K562 (cell line): ENCODE results near the gene SLC39A7. TPM values are rescaled to one million over a fixed set of nuclear protein-coding genes. Genes with fewer than 3 reads are reported as not detected.

Experiments
- ASH1L ChIP-seq: fragments of 450-650 bp; IDR thresholded peaks from 2 replicates; pipeline ENCODE4 v1.6.1; 2018; ENCODE audit warnings: borderline replicate concordance, mild to moderate bottlenecking, low read depth; ENCODE audit not compliant: partially characterized antibody
- C11orf30 ChIP-seq: fragments of 450-650 bp; IDR thresholded peaks from 2 replicates; pipeline ENCODE4 v1.6.1; 2016; ENCODE audit warnings: low read depth, mild to moderate bottlenecking
- CBX1 ChIP-seq: sonication (generic); IDR thresholded peaks from 2 replicates; pipeline ENCODE4 v1.6.1; 2016; ENCODE audit warnings: antibody characterized with exemption, low read depth, mild to moderate bottlenecking
- CBX8 ChIP-seq: fragments of 200-600 bp; sonication (generic); IDR thresholded peaks from 2 replicates; pipeline ENCODE4 v1.6.1; 2012; ENCODE audit warnings: borderline replicate concordance, mixed run types, low read depth, mild to moderate bottlenecking, moderate library complexity, mixed read lengths, low read length, control low read depth, inconsistent platforms; ENCODE audit not compliant: poor library complexity, severe bottlenecking; ENCODE audit errors: extremely low read depth
- IFI16 ChIP-seq: fragments of 250-450 bp; sonication (Bioruptor Pico); IDR thresholded peaks from 2 replicates; pipeline ENCODE4 v2.1.2; 2022; ENCODE audit warnings: mild to moderate bottlenecking, inconsistent platforms
- LARP7 ChIP-seq: fragments of 450-650 bp; IDR thresholded peaks from 2 replicates; pipeline ENCODE4 v1.6.1; 2016
- MECOM ChIP-seq: fragments of 250-450 bp; sonication (Bioruptor Pico); IDR thresholded peaks from 2 replicates; pipeline ENCODE4 v1.8.0; 2022; ENCODE audit warnings: inconsistent platforms
- NR2F6 ChIP-seq: fragments of 450-650 bp; formaldehyde crosslinking; IDR thresholded peaks from 2 replicates; pipeline ENCODE4 v1.4.0; 2020; ENCODE audit warnings: mild to moderate bottlenecking
- POLR2H ChIP-seq: IDR thresholded peaks from 2 replicates; pipeline ENCODE4 v1.6.1; 2016; ENCODE audit warnings: missing genetic modification characterization, low read depth, mild to moderate bottlenecking, control low read depth, missing compliant biosample characterization, moderate library complexity
- PTBP1 ChIP-seq: fragments of 200-400 bp; formaldehyde crosslinking; IDR thresholded peaks from 2 replicates; pipeline ENCODE4 v1.6.1; 2017; ENCODE audit warnings: low read depth, low read length
- SMAD2 ChIP-seq: fragments of 150-350 bp; IDR thresholded peaks from 2 replicates; pipeline ENCODE4 v1.6.1; 2014; ENCODE audit warnings: low read depth, mild to moderate bottlenecking, low read length
- TCF3 ChIP-seq: sonication (generic); formaldehyde crosslinking; IDR thresholded peaks from 2 replicates; pipeline ENCODE4 v1.4.0; 2020; ENCODE audit warnings: mild to moderate bottlenecking, missing genetic modification reagents
- XRCC4 ChIP-seq: IDR thresholded peaks from one replicate; pipeline ENCODE4 v1.6.1; 2011; ENCODE audit not compliant: insufficient read depth, insufficient read length; ENCODE audit errors: extremely low read depth
- ZBTB7A ChIP-seq: IDR thresholded peaks from 2 replicates; pipeline ENCODE4 v1.6.1; 2011; ENCODE audit warnings: low read depth, mild to moderate bottlenecking, low read length, moderate library complexity, borderline replicate concordance; ENCODE audit not compliant: control insufficient read depth
- ZNF12 ChIP-seq: sonication (generic); formaldehyde crosslinking; IDR thresholded peaks from 2 replicates; pipeline ENCODE4 v1.4.0; 2020; ENCODE audit warnings: mild to moderate bottlenecking, missing genetic modification reagents
- ZNF274 ChIP-seq: IDR thresholded peaks from 2 replicates; pipeline ENCODE4 v1.6.1; 2011; ENCODE audit warnings: low read depth, mild to moderate bottlenecking, low read length, moderate library complexity, borderline replicate concordance
- ZNF354B ChIP-seq: fragments of 250-450 bp; sonication (Bioruptor Pico); IDR thresholded peaks from 2 replicates; pipeline ENCODE4 v1.4.0; 2020
- polyA plus RNA-seq, 8 experiments: library from polyadenylated mRNA; depleted of rRNA in 4 of 8; stranded (reverse) in 5 of 8; unstranded in 3 of 8; fragments of >200 nt; fragmentation: Nextera tagmentation in 2 of 8; fragmentation: Illumina TruSeq in 1 of 8; extraction: Ambion mirVana in 2 of 8; extraction: Trizol in 1 of 8; gene quantifications; 2 replicates each; pipeline versions ENCODE4 v1.2.1 to v1.2.3, GENCODE V29; 2011 to 2014; ENCODE audit warnings: inconsistent platforms in 1 of 8, missing spikeins in 1 of 8
- total RNA-seq, 7 experiments: library from RNA; depleted of rRNA in 6 of 7; stranded (reverse); fragments of >200 nt in 6 of 7; fragmentation: Illumina TruSeq in 2 of 7; extraction: Trizol in 2 of 7; gene quantifications; 2 replicates each; pipeline versions ENCODE4 v1.2.1 to v1.2.3, GENCODE V29; 2011 to 2021; ENCODE audit warnings: low replicate concordance in 1 of 7
- TF ChIP-seq, protein P1 (sequence below): sonication (generic); formaldehyde crosslinking; IDR thresholded peaks from 2 replicates; pipeline ENCODE4 v1.8.1; 2022; ENCODE audit warnings: missing genetic modification reagents
- TF ChIP-seq, protein P2 (sequence below), 2 experiments: fragments of 450-650 bp in 1 of 2; sonication (generic) in 1 of 2; formaldehyde crosslinking; conservative IDR thresholded peaks; 2 replicates each; pipeline versions ENCODE4 v1.4.0 to v1.8.1; 2020 to 2022; ENCODE audit warnings: mild to moderate bottlenecking in 1 of 2, missing genetic modification reagents in 1 of 2
- TF ChIP-seq, protein P3 (sequence below): fragments of 450-650 bp; formaldehyde crosslinking; IDR thresholded peaks from 2 replicates; pipeline ENCODE4 v1.4.0; 2020; ENCODE audit warnings: mild to moderate bottlenecking, moderate library complexity
- TF ChIP-seq, protein P4 (sequence below): sonication (generic); formaldehyde crosslinking; IDR thresholded peaks from 2 replicates; pipeline ENCODE4 v1.8.0; 2022; ENCODE audit warnings: missing genetic modification reagents, mild to moderate bottlenecking, borderline replicate concordance
- TF ChIP-seq, protein P5 (sequence below): fragments of 450-650 bp; formaldehyde crosslinking; IDR thresholded peaks from 2 replicates; pipeline ENCODE4 v1.4.0; 2020; ENCODE audit warnings: mild to moderate bottlenecking, mixed read lengths

The SLC39A7 gene
- total and polyA plus RNA-seq, 9 of the 15 experiments (the other 6 are each of a cell fraction or from before 2014, with no cell fraction given), result 21.7 to 169 (median 121) TPM

DNA sequence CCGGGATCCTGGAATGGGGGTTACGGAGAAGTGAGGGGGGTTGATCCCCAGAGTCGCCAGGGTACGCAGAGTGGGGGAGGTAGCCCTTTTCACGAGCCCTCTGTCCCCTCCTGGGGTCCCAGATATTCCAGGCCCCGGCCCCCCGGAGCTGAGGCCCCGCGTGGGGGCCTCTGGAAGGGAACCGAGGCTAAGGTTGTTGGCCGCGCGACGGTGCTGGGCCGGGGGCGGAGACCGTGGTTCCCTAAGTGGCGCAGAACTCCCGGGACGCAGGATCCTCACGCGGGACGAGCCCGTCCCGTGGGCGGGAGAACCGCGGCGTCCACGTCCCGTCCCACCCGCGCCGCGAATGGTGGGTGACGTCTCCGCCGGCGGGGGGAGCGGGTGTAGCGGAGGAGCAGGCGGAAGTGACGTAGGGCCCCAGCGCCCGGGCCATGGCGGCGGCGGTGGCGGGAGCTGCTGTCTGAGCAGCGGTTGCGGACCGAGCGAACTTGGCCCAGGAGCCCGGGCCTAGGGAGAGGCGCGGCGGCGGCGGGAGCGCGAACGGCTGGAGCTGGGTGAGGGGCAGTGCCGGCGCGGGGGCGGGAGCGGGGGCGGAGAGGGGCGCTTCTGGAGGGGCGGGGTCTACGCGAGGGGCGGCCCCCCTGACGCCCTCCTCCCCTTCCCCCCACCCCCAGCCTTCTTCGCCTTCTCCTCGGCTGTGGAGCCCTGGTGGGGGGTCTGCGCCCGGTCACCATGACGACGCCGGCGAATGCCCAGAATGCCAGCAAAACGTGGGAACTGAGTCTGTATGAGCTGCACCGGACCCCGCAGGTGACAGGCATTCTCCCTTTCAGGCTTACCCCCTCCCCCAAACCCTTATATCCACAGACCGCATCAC lies 7.7 kb downstream of the SLC39A7 start, which contains the start of gene RING1 (continued):
- TF ChIP-seq, protein P1, sequence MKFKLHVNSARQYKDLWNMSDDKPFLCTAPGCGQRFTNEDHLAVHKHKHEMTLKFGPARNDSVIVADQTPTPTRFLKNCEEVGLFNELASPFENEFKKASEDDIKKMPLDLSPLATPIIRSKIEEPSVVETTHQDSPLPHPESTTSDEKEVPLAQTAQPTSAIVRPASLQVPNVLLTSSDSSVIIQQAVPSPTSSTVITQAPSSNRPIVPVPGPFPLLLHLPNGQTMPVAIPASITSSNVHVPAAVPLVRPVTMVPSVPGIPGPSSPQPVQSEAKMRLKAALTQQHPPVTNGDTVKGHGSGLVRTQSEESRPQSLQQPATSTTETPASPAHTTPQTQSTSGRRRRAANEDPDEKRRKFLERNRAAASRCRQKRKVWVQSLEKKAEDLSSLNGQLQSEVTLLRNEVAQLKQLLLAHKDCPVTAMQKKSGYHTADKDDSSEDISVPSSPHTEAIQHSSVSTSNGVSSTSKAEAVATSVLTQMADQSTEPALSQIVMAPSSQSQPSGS (CRISPR knock-in tag), result peak; percentile 87; the same call in 1 of the 2 replicates
- no peak for TF ChIP-seq IFI16 (CRISPR knock-in tag)
- no peak for TF ChIP-seq PTBP1
- no peak for TF ChIP-seq ASH1L
- TF ChIP-seq, protein P2, sequence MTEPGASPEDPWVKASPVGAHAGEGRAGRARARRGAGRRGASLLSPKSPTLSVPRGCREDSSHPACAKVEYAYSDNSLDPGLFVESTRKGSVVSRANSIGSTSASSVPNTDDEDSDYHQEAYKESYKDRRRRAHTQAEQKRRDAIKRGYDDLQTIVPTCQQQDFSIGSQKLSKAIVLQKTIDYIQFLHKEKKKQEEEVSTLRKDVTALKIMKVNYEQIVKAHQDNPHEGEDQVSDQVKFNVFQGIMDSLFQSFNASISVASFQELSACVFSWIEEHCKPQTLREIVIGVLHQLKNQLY (CRISPR knock-in tag; conservative IDR thresholded peaks at IDR 0.05), result no peak
- TF ChIP-seq ZBTB7A, result peak; percentile 77
- no peak for TF ChIP-seq NR2F6 (CRISPR knock-in tag)
- peak; percentile 80 for TF ChIP-seq CBX1
- TF ChIP-seq MECOM, result no peak
- TF ChIP-seq TCF3, result no peak; the same call in 1 of the 2 replicates
- peak; percentile 80 for TF ChIP-seq C11orf30
- no peak for TF ChIP-seq LARP7
- TF ChIP-seq CBX8, result no peak
- TF ChIP-seq XRCC4, result no peak
- TF ChIP-seq SMAD2, result no peak
- TF ChIP-seq ZNF12 (CRISPR knock-in tag), result no peak; the same call in 1 of the 2 replicates
- no peak for TF ChIP-seq ZNF274
- TF ChIP-seq, protein P3, sequence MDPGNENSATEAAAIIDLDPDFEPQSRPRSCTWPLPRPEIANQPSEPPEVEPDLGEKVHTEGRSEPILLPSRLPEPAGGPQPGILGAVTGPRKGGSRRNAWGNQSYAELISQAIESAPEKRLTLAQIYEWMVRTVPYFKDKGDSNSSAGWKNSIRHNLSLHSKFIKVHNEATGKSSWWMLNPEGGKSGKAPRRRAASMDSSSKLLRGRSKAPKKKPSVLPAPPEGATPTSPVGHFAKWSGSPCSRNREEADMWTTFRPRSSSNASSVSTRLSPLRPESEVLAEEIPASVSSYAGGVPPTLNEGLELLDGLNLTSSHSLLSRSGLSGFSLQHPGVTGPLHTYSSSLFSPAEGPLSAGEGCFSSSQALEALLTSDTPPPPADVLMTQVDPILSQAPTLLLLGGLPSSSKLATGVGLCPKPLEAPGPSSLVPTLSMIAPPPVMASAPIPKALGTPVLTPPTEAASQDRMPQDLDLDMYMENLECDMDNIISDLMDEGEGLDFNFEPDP (CRISPR knock-in tag), result no peak
- TF ChIP-seq ZNF354B (CRISPR knock-in tag), result no peak
- TF ChIP-seq POLR2H (tag), result peak; percentile 69
- TF ChIP-seq, protein P4, sequence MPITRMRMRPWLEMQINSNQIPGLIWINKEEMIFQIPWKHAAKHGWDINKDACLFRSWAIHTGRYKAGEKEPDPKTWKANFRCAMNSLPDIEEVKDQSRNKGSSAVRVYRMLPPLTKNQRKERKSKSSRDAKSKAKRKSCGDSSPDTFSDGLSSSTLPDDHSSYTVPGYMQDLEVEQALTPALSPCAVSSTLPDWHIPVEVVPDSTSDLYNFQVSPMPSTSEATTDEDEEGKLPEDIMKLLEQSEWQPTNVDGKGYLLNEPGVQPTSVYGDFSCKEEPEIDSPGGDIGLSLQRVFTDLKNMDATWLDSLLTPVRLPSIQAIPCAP (CRISPR knock-in tag), result no peak
- TF ChIP-seq, protein P5, sequence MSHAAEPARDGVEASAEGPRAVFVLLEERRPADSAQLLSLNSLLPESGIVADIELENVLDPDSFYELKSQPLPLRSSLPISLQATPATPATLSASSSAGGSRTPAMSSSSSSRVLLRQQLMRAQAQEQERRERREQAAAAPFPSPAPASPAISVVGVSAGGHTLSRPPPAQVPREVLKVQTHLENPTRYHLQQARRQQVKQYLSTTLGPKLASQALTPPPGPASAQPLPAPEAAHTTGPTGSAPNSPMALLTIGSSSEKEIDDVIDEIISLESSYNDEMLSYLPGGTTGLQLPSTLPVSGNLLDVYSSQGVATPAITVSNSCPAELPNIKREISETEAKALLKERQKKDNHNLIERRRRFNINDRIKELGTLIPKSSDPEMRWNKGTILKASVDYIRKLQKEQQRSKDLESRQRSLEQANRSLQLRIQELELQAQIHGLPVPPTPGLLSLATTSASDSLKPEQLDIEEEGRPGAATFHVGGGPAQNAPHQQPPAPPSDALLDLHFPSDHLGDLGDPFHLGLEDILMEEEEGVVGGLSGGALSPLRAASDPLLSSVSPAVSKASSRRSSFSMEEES, result no peak
